Gastrocnemius medialis (tissue), 4 donors: ENCODE results near the gene MAGEA6.

Experiments
- CTCF ChIP-seq, 5 experiments: fragments of 450-650 bp in 3 of 5; fragments of 200-600 bp in 2 of 5; sonication (generic) in 2 of 5; IDR thresholded peaks in 4 of 5; conservative IDR thresholded peaks in 1 of 5; 1 replicate in 4 of 5; 2 replicates in 1 of 5; pipeline ENCODE4 v1.5.1; 2016 to 2019; ENCODE audit warnings: antibody characterized with exemption in 5 of 5, mild to moderate bottlenecking in 3 of 5, moderate library complexity in 3 of 5
- POLR2A ChIP-seq, 2 donors: fragments of 450-650 bp; IDR thresholded peaks; one replicate each; pipeline ENCODE4 v1.6.1; 2017; ENCODE audit warnings: antibody characterized with exemption in 2 of 2, mild to moderate bottlenecking in 2 of 2, moderate library complexity in 2 of 2

- no peak for TF ChIP-seq POLR2A (IDR thresholded peaks at IDR 0.05)
- TF ChIP-seq CTCF (IDR thresholded peaks at IDR 0.05 in 4 of 5, conservative IDR thresholded peaks at IDR 0.05 in 1 of 5): no peak
Observed at GRCh38 chrX:152738560-152738959, 30.9 kb downstream of the MAGEA6 start.
